Eye (tissue), 1 donor: ENCODE measurements around the gene MYLK.

Experiments used
- DNase-seq: peaks from one replicate; pipeline ENCODE4 v3.0.0-alpha.2; 2015

Gene MYLK

GRCh38 chr3:123660141-123660675 lies 223.9 kb downstream of the MYLK start:
- peak; percentile 56 for DNase-seq

GRCh38 chr3:123658852-123659206 lies 225.3 kb downstream of the MYLK start:
- no peak for DNase-seq

- DNase-seq = no peak
Measured at GRCh38 chr3:123658118-123658851, 225.8 kb downstream of the MYLK start.

- no peak for DNase-seq
Measured at GRCh38 chr3:123657568-123657967, 226.6 kb downstream of the MYLK start.

GRCh38 chr3:123657111-123657510 lies 227.0 kb downstream of the MYLK start:
- DNase-seq = no peak

GRCh38 chr3:123656691-123657090 lies 227.4 kb downstream of the MYLK start:
- DNase-seq = no peak

- DNase-seq = no peak
Measured at GRCh38 chr3:123656274-123656673, 227.9 kb downstream of the MYLK start.

GRCh38 chr3:123655400-123655799 lies 228.7 kb downstream of the MYLK start:
- DNase-seq = no peak

- DNase-seq = peak; percentile 65
Measured at GRCh38 chr3:123653221-123653682, 230.9 kb downstream of the MYLK start.

GRCh38 chr3:123652342-123652984 lies 231.7 kb downstream of the MYLK start:
- peak; percentile 93 for DNase-seq

GRCh38 chr3:123651449-123652341 lies 232.4 kb downstream of the MYLK start:
- DNase-seq = no peak

GRCh38 chr3:123650101-123650500 lies 234.0 kb downstream of the MYLK start:
- no peak for DNase-seq

- DNase-seq = no peak
Measured at GRCh38 chr3:123648696-123649405, 235.3 kb downstream of the MYLK start.

- DNase-seq = no peak
Measured at GRCh38 chr3:123644358-123644757, 239.8 kb downstream of the MYLK start.

GRCh38 chr3:123642957-123643330 lies 241.2 kb downstream of the MYLK start:
- DNase-seq = no peak

- DNase-seq = peak; percentile 82
Measured at GRCh38 chr3:123642182-123642956, 241.8 kb downstream of the MYLK start.

- no peak for DNase-seq
Measured at GRCh38 chr3:123641505-123641904, 242.6 kb downstream of the MYLK start.

GRCh38 chr3:123640740-123641462 lies 243.2 kb downstream of the MYLK start:
- no peak for DNase-seq

- DNase-seq = no peak
Measured at GRCh38 chr3:123640311-123640710, 243.8 kb downstream of the MYLK start.

GRCh38 chr3:123638936-123639689 lies 245.0 kb downstream of the MYLK start:
- no peak for DNase-seq
